Activated T-cell treated with anti-CD3 and anti-CD28 coated beads for 1 hour (primary cell): ENCODE measurements around the gene ING2.
A peak's percentile ranks its signal among the peaks of the same experiment; 100 is the strongest.

Experiments
- DNase-seq: peaks from one replicate; pipeline ENCODE4 v3.0.0-alpha.2; 2020; ENCODE audit warnings: low read depth

ING2 gene

DNA sequence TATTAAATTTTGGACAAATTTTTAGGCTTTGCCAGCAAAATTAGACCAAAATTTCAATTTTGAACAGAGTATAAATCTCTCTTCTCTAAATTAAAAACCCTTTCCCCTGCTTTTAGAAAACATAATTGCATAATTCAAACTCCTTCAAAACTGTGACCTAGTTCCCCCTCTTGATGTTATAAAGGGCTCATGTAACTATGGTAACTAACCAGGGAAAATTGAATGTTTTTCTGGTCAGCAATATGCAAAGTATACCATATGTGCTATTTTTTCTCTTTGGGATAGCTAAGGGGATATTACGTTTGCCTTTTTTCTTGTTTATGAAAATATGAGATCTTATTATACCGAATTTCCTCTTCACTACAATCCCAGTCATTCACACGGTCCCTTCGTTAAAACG lies 5.1 kb upstream of the ING2 start:
- no peak for DNase-seq

DNA sequence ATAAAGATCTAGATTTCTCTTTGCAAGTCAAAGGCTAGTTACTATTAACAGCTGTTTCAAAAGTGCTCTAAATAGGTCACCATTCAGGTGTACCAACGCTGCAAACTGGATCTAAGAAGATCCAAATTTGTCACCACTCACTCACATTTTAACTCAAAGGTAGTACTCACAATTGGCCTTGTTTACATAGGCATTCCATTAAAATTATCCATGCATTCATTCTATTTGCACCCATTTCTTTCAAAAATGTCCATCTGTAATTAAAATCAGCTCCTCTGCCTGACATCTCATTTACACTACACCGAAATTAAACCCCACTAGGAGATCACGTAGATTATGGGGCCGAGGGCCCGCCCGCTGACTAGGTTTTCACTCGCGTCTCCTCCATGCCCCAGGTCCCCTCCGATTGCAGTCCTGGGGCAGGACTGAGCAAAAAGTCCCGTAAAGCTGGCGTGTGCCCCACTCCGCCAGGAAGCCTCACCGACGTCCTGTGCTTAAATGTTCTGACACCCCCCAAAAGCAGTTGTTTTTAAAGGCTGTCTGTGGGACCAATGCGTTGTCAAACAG lies 1.3 kb upstream of the ING2 start:
- no peak for DNase-seq

DNA sequence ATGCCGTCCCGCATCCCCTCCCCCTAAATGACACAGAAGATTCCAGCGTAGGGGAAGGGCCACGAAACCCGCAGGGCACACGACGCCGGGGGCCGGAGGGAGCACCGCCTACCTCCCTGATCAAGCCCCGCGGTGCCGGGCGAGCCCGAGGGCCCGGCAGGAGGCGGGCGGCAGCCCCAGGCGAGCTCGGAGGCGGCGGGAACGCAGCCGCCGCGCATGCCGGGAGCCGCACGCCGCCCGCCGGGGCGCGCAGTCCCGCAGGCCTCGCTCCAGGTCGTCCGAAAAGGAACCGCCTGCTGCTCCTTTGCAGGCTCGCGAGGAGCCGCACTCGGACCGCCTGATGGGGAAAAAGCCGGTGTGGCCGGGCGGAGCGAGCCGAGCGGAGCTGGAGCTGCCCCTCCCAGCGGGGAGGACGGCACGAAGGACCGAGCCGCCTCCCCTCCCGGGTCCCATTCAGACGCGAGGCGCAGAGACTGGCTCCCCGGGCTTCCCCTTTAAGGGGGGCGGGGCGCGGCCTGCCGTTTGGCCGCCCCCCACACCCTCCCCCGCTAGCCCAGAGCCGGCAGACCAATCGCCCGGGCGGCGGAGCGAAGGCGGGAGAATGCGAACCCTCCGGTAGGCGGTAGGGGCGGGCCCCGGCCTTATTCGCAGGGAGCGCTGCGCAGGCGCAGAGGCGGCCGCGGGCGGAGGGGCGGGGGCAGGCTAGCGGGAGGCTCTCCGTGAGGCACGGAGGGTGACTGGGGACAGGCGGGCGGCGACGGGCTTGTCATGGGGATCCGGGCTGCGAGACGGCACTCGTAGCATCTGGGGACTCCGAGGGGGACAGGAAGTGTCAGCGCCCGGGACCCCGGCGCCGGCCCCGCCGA lies 561 bp upstream of the ING2 start:
- peak; percentile 99 for DNase-seq

DNA sequence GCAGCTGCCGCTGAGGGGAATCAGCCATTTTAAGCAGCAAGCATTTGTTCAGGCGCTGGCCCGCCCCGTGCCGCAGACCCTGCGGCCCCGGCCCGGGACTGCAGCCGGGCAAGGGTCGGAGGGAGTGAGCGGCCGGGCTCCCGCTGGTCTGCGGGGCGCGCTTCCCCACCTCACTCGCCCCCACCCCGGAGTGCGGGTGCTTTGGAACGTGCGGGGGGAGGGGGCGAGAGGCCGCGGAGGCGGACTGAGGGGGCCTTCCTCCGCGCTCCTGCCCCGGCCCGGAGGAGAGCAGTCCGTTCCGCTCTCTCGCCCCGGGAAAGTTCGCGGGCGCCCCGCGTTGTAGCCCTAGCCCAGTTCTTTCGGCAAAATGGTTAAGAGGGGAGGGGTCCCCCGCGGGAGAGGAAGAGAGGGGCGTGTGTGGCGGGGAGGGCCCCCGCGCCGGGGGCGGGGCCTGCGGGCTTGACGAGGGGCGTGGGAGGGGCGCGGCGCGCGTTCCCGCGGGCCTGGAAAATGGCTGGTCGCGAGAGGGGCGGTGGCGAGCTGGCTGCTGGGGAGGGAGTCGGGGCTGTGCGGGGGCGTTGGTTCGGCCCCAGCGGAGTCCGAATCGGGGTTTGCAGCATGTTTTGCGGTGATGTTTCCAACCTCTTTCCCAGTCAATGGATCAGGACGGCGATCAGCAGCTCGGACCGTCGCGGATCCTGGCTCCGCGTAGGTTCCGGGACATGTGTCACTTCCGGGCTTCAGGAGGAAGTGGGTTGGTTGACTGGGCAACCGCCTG lies 942 bp downstream of the ING2 start:
- DNase-seq, result peak; percentile 83

DNA sequence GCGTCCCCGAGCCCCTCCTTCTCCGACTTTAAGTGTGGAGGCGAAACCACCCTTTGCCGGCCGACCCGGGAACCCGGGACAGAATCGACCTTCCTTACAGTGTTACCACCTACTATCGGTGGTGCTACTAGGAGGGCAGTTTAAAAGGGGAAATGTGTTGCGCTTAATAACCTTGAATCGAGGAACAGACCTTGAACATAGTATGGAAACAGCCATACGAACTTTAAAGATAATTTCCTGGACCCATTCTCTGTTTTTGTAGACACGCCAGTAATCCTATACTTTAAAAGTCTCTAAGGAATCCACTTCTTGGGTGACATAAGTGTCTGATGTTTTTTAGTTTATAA lies 1.5 kb downstream of the ING2 start:
- DNase-seq, result no peak

DNA sequence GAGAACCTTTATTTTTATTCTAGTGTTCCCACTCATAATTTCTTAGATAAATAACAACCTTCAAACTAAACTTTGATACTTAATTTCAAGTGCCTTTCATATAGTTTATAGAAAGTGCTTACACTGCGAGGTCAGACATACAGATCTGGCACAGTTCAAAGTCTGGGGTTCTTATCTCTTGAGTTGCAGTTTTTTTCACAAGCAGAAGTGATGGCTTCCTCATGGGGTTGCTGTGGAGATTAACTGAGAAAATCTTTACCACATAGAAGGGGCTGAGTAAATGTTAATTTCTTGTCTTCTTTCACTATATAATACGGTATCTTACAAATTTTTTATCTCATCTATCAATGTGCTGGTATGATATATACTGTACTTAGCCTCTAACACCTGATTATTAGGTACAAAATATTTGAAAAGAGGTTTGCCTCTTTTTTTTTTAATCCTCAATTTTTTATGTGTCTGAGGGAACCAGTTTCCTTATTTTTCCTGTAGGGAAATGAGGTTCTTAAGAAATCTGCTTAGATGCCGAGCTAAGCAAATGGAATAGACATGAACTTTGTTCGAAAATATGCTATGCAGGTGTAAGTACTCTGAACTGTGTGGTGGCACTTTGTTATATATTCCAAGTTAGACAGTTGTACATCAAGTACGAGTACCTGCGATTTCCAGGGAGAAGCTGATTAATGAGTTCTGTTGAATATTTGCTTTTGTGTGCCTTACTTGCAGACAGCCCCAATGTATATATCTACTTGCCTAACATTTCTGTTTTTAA lies 3.3 kb downstream of the ING2 start:
- DNase-seq, result no peak

DNA sequence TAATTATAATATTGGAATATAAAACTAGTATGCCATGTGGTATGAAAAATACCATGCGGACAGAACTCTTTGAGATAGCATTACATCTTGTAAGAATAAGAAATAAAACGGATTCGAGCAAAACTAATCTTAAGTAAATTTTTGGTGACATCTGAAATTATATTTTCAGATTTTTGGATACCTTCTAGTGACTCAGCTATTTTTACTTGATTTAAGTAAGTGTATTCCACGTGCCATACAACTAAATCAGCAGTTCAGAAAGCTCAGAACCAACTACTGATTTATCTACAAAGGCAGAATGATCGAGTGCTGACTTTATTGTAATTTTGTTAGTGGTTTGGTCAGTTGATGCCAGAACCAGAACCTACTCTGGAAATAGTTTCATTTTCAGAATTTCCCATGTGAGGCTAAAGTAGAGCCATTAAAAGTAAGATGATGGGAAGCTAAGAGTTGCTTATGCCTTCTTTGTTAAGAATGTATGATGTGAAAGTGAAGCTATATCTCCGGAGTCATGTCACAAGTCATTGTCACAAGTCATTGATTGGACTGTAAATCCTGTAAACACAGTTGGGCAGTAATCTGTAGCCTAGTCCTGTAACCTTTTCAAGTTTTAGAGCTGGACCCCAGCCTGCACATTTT lies 4.0 kb downstream of the ING2 start:
- no peak for DNase-seq

DNA sequence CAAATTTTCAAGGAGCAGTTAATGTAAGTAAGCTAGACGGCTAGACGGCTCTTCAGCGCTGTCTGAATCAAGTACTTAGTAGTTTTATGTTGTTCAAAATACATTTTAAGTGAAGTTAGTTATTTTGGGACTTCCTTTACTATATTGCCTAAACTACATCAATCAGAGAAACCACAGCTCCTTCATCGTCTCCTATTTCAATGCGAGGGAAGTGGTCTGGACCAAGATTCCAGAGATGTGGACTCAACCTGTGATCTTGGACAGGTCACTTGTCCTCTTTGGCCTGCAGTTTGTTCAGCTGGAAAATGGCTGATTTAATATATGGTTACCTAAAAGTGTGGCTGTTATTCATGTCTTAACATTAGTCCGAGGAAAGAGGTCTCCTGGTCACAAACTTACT lies 10.6 kb downstream of the ING2 start:
- DNase-seq, result no peak

DNA sequence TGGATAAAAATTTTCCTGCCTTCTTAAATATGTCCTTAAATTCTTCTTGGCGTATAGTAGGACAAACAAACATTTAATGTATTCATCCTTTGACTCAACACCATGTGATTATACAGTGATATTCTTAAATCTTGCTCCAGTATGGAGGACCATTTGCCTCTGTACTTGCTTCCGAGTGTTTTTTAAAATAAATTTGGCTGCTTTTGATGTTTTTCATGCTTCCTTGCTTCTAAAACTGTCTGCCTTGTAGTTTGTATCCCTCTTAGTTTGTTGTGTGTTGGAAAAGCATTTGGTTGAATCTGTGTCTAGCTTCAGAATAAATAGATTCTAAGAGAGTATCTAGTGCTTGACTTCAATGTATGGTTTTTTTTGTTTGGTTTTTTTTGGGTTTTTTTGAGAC lies 12.3 kb downstream of the ING2 start:
- DNase-seq, result no peak

DNA sequence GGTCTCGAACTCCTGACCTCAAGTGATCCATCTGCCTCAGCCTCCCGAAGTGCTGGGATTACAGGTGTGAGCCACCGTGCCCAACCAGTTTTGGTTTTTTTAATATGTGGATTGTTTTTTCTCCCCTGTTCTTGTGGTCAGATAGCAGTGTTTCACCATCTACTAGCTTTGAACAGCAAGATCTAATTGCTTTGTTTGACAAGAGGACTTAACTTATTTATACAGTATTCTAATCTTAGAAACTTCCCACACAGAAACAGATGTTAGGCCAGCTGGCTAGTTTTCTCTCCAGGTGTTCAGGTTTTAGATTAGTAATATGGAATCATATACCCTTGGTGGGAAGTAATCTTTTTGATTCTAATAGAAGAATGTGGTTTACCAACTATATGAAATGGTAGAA lies 12.9 kb downstream of the ING2 start:
- DNase-seq, result no peak

DNA sequence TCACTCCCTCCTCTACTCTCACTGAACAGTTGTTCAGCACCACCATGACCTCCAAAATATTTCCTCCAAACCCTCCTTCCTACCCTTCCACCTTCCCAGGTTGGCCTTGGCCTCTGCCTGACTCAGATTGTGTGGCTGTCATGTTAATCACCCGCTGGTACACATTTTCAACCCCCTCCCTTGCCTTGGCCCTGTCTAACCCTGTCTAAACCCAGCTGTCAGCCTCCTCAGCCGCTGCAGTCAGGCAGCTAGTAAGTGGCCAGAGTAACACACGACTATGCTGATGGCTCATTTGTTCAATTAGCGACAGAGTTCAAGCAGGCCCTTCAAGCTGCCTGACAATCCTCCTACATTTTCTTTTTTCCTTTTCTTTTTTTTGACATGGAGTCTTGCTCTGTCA lies 18.0 kb downstream of the ING2 start:
- no peak for DNase-seq

DNA sequence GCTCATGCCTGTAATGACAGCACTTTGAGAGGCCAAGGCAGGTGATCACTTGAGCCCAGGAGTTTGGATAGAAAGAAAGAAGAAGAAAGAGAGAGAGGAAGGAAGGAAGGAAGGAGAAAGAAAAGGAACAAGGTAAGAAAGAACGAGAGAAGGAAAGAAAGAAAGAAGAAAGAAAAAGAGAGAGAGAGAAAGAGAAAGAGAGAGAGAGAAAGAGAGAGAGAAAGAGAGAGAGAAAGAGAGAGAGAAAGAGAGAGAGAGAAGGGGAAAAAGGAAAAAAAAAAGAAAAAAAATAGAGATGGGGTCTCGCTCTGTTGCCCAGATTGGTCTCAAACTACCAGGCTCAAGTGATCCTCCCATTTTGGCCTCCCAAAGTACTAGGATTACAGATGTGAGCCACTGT lies 22.5 kb downstream of the ING2 start:
- DNase-seq, result no peak

DNA sequence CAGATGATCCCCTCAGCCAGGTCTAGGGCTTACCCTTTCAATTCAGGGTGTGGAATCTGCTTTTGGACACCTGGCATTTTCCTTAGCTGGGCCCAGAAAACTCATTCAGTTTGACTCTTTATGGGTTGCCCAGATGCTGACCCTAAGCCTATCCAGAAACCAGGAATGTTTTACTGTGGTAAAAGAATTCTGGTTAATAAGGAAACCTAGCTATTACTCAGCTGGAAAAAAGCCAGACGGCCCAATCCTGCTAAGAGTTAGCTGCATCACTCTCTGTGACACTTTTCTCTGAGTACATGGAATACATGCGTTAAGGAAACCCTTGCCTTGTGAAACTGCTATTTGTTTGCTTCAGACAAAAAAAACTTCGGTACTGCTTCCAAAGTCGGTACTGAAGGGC lies 28.0 kb downstream of the ING2 start:
- no peak for DNase-seq

DNA sequence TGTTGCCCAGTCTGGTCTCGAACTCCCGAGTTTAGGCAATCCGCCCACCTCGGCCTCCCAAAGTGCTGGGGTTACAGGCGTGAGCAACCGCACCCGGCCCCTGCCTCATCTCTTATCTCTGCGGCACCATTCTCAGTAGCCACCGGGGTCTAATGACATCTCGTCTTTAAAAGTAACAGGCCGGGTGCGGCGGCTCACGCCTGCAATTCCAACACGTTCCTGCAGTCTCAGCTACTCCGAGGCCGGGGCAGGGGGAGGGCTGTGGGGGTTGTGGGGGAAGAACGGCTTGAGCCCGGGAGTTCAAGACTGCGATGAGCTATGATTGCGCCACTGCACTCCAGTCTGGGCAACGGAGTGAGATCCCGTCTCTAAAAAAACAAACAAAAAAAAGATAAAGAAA lies 28.8 kb downstream of the ING2 start:
- no peak for DNase-seq

DNA sequence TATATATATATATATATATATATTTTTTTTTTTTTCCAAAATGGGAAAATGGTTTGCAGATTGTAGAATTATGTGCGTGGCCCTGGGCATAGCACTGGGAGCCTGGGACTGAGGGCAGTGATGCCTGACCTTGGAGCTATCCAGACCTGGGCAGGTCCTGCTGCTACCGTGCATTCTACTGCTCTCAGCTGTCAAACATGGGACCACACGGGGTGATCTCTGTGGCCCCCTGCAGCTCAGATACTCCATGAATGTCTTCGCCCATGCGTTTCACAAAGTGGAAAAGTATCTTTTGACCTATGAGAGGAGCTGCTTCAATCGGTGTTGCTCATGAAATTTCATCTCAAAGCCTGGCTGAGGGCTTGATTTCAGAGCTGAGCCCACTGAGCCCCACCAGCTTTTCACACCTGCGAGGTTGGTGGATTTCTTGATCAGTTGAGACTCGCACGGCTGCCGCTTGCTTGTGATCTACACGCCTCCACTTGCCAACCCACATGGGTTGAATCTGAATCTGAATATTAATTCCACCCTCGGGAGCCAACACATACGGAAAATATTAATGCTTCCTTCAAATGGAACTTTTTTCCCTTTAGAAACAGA lies 35.7 kb downstream of the ING2 start:
- no peak for DNase-seq

DNA sequence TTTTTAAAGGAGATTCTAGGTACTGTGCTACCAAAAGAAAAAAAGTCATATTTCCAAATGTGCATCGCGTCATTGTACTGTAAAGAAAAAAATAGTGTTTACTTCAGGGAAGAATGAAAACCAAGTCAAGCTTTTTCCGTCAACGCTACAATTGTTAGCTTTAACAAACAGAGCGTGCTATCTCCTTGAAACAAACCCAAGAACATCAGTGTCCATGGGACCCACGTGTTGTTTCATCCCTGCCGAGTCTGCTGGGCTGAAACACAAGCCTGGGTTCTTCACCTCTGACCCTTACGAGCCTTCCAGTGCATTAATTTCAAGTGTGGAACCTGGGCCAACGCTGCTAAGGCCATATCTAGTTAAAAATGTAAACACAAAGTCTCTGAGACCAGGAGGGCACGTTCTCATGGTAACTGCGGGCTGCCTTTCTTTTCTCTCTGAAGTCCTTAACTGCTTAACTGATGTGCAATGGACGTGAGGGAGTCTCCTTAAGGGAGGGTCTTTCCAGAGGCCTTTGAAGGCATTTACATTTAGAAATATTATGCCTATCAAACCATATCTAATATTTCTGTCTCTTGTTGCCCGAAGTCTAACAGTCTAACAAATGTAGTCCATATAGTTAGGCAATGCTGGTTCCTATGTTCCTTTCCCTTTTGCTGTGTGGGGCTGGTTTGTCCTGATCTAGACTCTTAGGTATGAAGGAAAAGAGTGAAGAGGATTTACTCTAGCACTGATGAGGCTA lies 36.3 kb downstream of the ING2 start:
- no peak for DNase-seq

DNA sequence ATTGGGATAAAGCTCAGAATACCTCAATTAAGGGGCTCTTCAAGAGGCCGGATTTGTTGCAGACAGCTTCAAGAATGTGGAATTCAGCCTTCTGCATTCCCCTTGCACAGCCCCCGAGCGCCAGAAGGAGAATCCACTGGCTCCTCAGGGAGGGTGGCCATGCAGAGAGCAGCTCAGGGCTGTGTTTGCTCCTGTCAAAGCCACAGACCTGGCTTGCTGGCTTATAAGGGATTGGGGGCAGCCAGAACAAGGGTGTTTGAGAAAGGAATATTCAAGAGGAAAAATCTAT lies 36.8 kb downstream of the ING2 start:
- DNase-seq, result no peak

DNA sequence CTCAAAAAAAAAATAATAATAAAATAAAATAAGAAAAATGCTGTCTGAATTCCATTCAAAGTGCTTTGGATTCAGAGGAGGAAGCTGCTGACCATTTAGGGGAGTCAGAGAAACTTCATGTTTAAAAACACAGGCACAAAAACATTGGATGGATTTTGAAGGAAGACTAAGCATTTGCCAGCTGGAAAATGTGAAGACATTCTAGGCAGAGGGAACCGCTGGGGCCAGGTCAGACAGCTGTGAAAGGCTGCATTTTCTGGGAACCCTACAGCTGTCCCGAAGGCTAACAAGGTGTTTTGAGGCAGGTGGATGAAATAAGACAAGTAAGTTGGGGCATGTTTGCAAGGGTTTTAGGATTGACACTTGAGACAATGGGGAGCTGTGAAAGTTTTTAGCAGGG lies 38.6 kb downstream of the ING2 start:
- no peak for DNase-seq

DNA sequence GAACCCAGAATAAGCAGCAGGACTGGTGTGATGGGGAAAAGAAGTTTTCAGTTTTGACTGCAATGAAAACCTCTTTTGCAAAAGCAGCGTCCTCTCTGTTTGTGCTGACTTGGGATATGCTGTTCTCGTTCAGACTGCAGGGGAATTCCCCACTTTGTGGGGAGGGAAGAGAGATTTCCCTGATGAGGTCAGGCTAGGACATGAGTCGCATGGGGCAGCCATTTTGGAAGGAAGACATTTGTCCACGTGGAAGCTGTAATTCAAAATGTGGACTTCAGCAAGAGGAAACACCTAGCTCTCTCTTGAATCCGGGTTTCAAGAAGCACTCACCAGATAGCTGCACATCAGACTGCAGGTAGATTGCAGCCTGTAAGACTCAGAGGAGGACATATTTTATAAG lies 39.3 kb downstream of the ING2 start:
- no peak for DNase-seq

DNA sequence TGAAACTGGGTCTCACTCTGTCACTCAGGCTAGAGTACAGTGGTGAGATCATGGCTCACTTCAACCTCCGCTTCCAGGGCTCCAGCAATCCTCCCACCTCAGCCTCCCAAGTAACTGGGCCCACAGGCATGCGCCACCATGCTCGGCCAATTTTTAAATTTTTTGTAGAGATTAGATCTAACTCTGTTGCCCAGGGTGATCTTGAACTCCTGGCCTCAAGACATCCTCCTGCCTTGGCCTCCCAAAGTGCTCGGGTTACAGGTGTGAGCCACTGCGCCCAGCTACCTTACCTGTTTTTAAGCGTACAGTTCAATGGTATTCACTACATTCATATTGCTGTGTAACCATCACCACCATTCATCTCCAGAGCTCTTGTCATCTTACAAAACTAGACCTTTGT lies 41.5 kb downstream of the ING2 start:
- DNase-seq, result no peak

DNA sequence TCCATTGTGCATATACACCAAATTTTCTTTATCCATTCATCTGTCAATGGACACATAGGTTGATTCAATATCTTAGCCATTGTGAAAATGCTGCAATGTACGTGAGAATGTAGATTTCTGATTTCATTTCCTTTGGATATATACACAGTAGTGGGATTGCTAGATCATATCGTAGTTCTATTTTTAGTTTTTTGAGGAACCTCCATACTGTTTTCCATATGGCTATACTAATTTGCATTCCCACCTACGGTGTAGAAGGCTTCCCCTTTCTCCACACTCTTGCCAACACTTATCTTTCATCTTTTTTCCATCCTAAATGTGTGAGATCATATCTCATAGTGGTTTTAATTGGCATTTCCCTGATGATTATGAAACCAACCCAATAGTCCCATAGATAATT lies 43.4 kb downstream of the ING2 start:
- DNase-seq, result no peak
